Caco-2 (cell line): Measurements from ENCODE around the gene KCNV2. TPM values are rescaled to one million over a fixed set of nuclear protein-coding genes. Genes with fewer than 3 reads are reported as not detected.

Experiments
- BruUV-seq: library from RNA; stranded (reverse); fragments of 400-500 nt; replicated peaks from 2 replicates; lab custom pipeline; 2021; lab: Mats Ljungman, UMichigan
- CTCF ChIA-PET: fragments of 300-600 bp; sonication (Branson Sonifier 250); formaldehyde crosslinking; loops from one replicate; lab custom pipeline; 2022; ENCODE audit warnings: antibody characterized with exemption; lab: Charles Lee
- POLR2A ChIA-PET: fragments of 300-600 bp; sonication (Branson Sonifier 250); formaldehyde crosslinking; loops from one replicate; lab custom pipeline; 2022; ENCODE audit warnings: antibody characterized with exemption; lab: Charles Lee
- DNase-seq, 2 experiments: peaks; one replicate each; pipeline versions ENCODE4 v3.0.0 to v3.0.0-alpha.2; 2020 to 2022
- H3K27me3 ChIP-seq: replicated peaks from 2 replicates; pipeline ENCODE4 v1.6.0; 2011; ENCODE audit warnings: low read length; ENCODE audit not compliant: control insufficient read depth, insufficient read depth
- H3K36me3 ChIP-seq: 2 replicates; pipeline ENCODE4 v1.5.1; 2011; ENCODE audit warnings: low read length; ENCODE audit not compliant: control insufficient read depth, insufficient read depth
- H3K4me1 ChIP-seq: fragments of 250-450 bp; sonication (Bioruptor Pico); 2 replicates; pipeline ENCODE4 v1.5.1; 2020; ENCODE audit warnings: mild to moderate bottlenecking
- H3K4me3 ChIP-seq: 2 replicates; pipeline ENCODE4 v1.5.1; 2011; ENCODE audit warnings: low read depth, mild to moderate bottlenecking, control low read depth, low read length
- H3K9me3 ChIP-seq: fragments of 250-450 bp; sonication (Bioruptor Pico); 2 replicates; pipeline ENCODE4 v1.5.1; 2020; ENCODE audit warnings: mild to moderate bottlenecking, moderate library complexity
- H3K27ac Mint-ChIP-seq: one replicate; pipeline ENCODE4 v1.8.0; 2022; ENCODE audit warnings: mixed read lengths; ENCODE audit not compliant: unreplicated experiment
- H3K27me3 Mint-ChIP-seq: one replicate; pipeline ENCODE4 v1.8.0; 2022; ENCODE audit warnings: mixed read lengths; ENCODE audit not compliant: insufficient read depth, unreplicated experiment
- H3K36me3 Mint-ChIP-seq: one replicate; pipeline ENCODE4 v1.8.0; 2022; ENCODE audit warnings: mild to moderate bottlenecking, mixed read lengths; ENCODE audit not compliant: insufficient read depth, unreplicated experiment
- H3K4me1 Mint-ChIP-seq: one replicate; pipeline ENCODE4 v1.8.0; 2022; ENCODE audit warnings: low read depth, mixed read lengths; ENCODE audit not compliant: unreplicated experiment
- H3K4me3 Mint-ChIP-seq: one replicate; pipeline ENCODE4 v1.8.0; 2022; ENCODE audit warnings: mild to moderate bottlenecking, moderate library complexity, mixed read lengths; ENCODE audit not compliant: unreplicated experiment
- H3K9me3 Mint-ChIP-seq: one replicate; pipeline ENCODE4 v1.8.0; 2022; ENCODE audit warnings: mixed read lengths; ENCODE audit not compliant: unreplicated experiment
- intact Hi-C: fragments of 100-400 bp; cut with micrococcal nuclease; formaldehyde crosslinking; loops from one replicate; pipeline ENCODE4 v1.10.0; 2022; ENCODE audit not compliant: unreplicated experiment
- total RNA-seq: library from RNA; stranded (reverse); gene quantifications from 2 replicates; pipeline ENCODE4 v1.2.3, GENCODE V29; 2022
- TF ChIP-seq, protein P1 (sequence below), 2 experiments: fragments of 200-600 bp in 1 of 2; IDR thresholded peaks; 1 replicate in 1 of 2; 2 replicates in 1 of 2; pipeline versions ENCODE4 v1.5.1 to v1.8.0; 2011 to 2022; ENCODE audit warnings: antibody characterized with exemption in 1 of 2, control low read depth in 1 of 2, inconsistent platforms in 1 of 2, low read depth in 1 of 2, low read length in 1 of 2, mild to moderate bottlenecking in 1 of 2, moderate library complexity in 1 of 2; ENCODE audit not compliant: insufficient read depth in 1 of 2, severe bottlenecking in 1 of 2, unreplicated experiment in 1 of 2

The KCNV2 gene
- total RNA-seq, 1 experiment from 2014 or later: not detected

DNA sequence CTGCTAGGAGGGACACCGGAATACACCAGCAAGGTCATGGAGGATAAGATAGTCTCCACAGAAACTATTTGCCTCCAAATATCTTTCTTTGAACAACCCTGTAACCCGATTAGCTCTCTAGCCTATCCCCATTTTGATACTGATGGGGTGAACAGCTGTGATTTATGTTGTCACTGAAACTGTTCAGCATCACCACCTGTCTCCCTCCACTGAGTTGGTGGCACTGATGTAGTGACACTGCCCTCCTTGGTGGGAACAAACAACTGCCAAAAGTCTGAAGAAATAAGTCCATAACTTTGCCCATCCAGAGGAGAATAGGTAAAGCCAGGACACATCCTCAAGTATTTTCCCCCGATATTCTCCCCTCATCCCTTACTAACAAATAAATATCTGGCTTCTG lies 24.3 kb upstream of the KCNV2 start:
- BruUV-seq: no TSS peak
- intact Hi-C loops: no loop called here
- Mint-ChIP-seq H3K27ac (no peak overlapping the region), H3K36me3 (no peaks in the 10 kb centered on the region), H3K4me1 (peaks cover 15% of the 10 kb centered on the region), H3K4me3 (no peak overlapping the region), H3K9me3 (no peaks in the 10 kb centered on the region), H3K27me3 (no peaks in the 10 kb centered on the region)
- peaks cover 7% of the 10 kb centered on the region; the same call in 1 of the 2 replicates for H3K4me1 ChIP-seq
- H3K36me3 ChIP-seq: no peaks in the 10 kb centered on the region
- no peaks in the 10 kb centered on the region for H3K9me3 ChIP-seq
- no peaks in the 10 kb centered on the region for H3K27me3 ChIP-seq
- ChIA-PET CTCF (interaction anchor here (0.6 kb wide), 1 partner anchor 19 kb away, joined by 4 read pairs; no protein-coding TSS in a partner anchor), POLR2A (no interaction called here)
- no peak overlapping the region for H3K4me3 ChIP-seq
- DNase-seq: no peak
- TF ChIP-seq, protein P1, sequence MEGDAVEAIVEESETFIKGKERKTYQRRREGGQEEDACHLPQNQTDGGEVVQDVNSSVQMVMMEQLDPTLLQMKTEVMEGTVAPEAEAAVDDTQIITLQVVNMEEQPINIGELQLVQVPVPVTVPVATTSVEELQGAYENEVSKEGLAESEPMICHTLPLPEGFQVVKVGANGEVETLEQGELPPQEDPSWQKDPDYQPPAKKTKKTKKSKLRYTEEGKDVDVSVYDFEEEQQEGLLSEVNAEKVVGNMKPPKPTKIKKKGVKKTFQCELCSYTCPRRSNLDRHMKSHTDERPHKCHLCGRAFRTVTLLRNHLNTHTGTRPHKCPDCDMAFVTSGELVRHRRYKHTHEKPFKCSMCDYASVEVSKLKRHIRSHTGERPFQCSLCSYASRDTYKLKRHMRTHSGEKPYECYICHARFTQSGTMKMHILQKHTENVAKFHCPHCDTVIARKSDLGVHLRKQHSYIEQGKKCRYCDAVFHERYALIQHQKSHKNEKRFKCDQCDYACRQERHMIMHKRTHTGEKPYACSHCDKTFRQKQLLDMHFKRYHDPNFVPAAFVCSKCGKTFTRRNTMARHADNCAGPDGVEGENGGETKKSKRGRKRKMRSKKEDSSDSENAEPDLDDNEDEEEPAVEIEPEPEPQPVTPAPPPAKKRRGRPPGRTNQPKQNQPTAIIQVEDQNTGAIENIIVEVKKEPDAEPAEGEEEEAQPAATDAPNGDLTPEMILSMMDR (IDR thresholded peaks at IDR 0.05; ENCODE audit: insufficient read depth in 1 of 2, low read depth in 1 of 2, low read length in 1 of 2, severe bottlenecking in 1 of 2, unreplicated experiment in 1 of 2): no peak

DNA sequence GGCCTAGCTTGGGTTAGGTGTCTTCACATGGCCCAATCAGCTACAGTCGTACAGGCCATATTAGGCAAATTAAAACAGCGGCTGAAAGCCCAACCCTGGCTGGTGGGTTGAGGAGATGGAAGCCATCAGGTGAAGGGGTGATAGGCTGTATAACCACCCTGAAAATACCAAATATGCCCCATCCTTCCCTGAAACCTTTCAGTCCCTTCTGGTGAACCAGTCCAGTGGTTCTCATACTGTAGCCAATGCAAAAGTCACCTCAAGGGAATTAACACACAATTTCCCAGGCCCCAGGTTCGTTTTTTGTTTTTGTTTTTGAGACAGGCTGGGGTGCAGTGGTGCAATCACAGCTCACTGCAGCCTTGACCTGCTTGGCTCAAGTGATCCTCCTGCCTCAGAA lies 19.8 kb upstream of the KCNV2 start:
- no peaks in the 10 kb centered on the region for H3K4me1 Mint-ChIP-seq
- H3K27ac Mint-ChIP-seq: no peak overlapping the region
- H3K27me3 Mint-ChIP-seq: no peaks in the 10 kb centered on the region
- Histone ChIP-seq H3K36me3 (no peaks in the 10 kb centered on the region), H3K4me3 (no peak overlapping the region), H3K9me3 (no peaks in the 10 kb centered on the region), H3K27me3 (no peaks in the 10 kb centered on the region), H3K4me1 (no peaks in the 10 kb centered on the region)
- H3K9me3 Mint-ChIP-seq: no peaks in the 10 kb centered on the region
- POLR2A ChIA-PET: no interaction called here
- BruUV-seq: no TSS peak
- TF ChIP-seq, protein P1 (IDR thresholded peaks at IDR 0.05; ENCODE audit: insufficient read depth in 1 of 2, low read depth in 1 of 2, low read length in 1 of 2, severe bottlenecking in 1 of 2, unreplicated experiment in 1 of 2): no peak
- no peaks in the 10 kb centered on the region for H3K36me3 Mint-ChIP-seq
- no peak for DNase-seq
- H3K4me3 Mint-ChIP-seq: no peak overlapping the region
- intact Hi-C loops: no loop called here
- CTCF ChIA-PET: no interaction called here

DNA sequence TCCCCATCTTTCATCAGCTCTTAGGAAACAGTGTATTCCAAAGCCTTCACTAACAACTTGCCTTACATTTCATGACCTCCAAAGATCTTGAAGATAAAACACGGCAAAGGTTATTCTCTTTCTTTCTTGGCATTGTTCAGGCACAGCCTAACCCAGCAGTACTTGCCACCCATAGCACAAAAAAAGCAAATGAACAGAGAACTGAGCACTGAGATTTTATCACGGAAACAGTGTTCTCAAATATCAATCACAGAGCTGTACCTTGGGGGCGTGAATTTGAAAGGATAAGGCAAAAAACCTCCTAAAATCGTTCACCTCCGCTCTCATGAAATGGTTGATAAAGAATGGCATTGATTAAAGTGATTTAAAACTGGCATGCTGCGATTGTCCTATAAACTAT lies 16.9 kb upstream of the KCNV2 start:
- Mint-ChIP-seq H3K4me3 (no peak overlapping the region), H3K27ac (no peak overlapping the region), H3K27me3 (no peaks in the 10 kb centered on the region), H3K36me3 (no peaks in the 10 kb centered on the region), H3K4me1 (no peaks in the 10 kb centered on the region), H3K9me3 (no peaks in the 10 kb centered on the region)
- H3K4me3 ChIP-seq: no peak overlapping the region
- TF ChIP-seq, protein P1 (IDR thresholded peaks at IDR 0.05; ENCODE audit: insufficient read depth in 1 of 2, low read depth in 1 of 2, low read length in 1 of 2, severe bottlenecking in 1 of 2, unreplicated experiment in 1 of 2): no peak
- no peaks in the 10 kb centered on the region for H3K4me1 ChIP-seq
- intact Hi-C loops: no loop called here
- no peaks in the 10 kb centered on the region for H3K27me3 ChIP-seq
- no TSS peak for BruUV-seq
- ChIA-PET CTCF (no interaction called here), POLR2A (no interaction called here)
- H3K9me3 ChIP-seq: no peaks in the 10 kb centered on the region
- no peaks in the 10 kb centered on the region for H3K36me3 ChIP-seq
- DNase-seq: no peak
